ENCODE results near the gene DCTN4. TPM values are rescaled to one million over a fixed set of nuclear protein-coding genes. Genes with fewer than 3 reads are reported as not detected.
A peak's percentile ranks its signal among the peaks of the same experiment; 100 is the strongest.

The DCTN4 gene
- total RNA-seq, 2 donors from 2014 or later, result 44.6 to 51.5 TPM

- no peak for DNase-seq
- intact Hi-C loops (cut with DNase I, micrococcal nuclease), result no loop called here
- no peak for ATAC-seq
Observed at GRCh38 chr5:150690760-150691159, 68.1 kb downstream of the DCTN4 start.

- ATAC-seq (no peak), DNase-seq (no peak)
- intact Hi-C loops (cut with DNase I, micrococcal nuclease), result no loop called here
Observed at GRCh38 chr5:150689120-150689519, 69.7 kb downstream of the DCTN4 start.

- ATAC-seq, result no peak
- intact Hi-C loops (cut with DNase I, micrococcal nuclease), result no loop called here
- no peak for DNase-seq
Observed at GRCh38 chr5:150676578-150676977, 82.2 kb downstream of the DCTN4 start.

GRCh38 chr5:150675069-150675468 is 83.7 kb downstream of the DCTN4 start:
- ATAC-seq (no peak), DNase-seq (no peak)
- intact Hi-C loops (cut with DNase I, micrococcal nuclease), result no loop called here

- ATAC-seq (no peak), DNase-seq (no peak)
- intact Hi-C loops (cut with DNase I, micrococcal nuclease), result no loop called here
Observed at GRCh38 chr5:150674341-150674821, 84.4 kb downstream of the DCTN4 start.

GRCh38 chr5:150672884-150673275 is 85.9 kb downstream of the DCTN4 start:
- DNase-seq, result no peak
- intact Hi-C loops (cut with DNase I, micrococcal nuclease), result no loop called here
- ATAC-seq, result no peak

- DNase-seq (no peak), ATAC-seq (peak; percentile 80)
- intact Hi-C loops (cut with DNase I, micrococcal nuclease), result no loop called here
Observed at GRCh38 chr5:150672237-150672883, 86.5 kb downstream of the DCTN4 start.

GRCh38 chr5:150671509-150672236 is 87.1 kb downstream of the DCTN4 start:
- intact Hi-C loops (cut with DNase I, micrococcal nuclease), result no loop called here
- no peak for DNase-seq
- peak; percentile 19 for ATAC-seq

- intact Hi-C loops (cut with DNase I, micrococcal nuclease), result no loop called here
- DNase-seq, result no peak
Observed at GRCh38 chr5:150670948-150671310, 87.9 kb downstream of the DCTN4 start.

GRCh38 chr5:150670275-150670947 is 88.4 kb downstream of the DCTN4 start:
- intact Hi-C loops (cut with DNase I, micrococcal nuclease), result no loop called here

More at GRCh38 chr5:150670948-150671310, 87.9 kb downstream of the DCTN4 start:
- ATAC-seq, result no peak

GRCh38 chr5:150665044-150665443 is 93.8 kb downstream of the DCTN4 start:
- ATAC-seq, result no peak
- intact Hi-C loops (cut with DNase I, micrococcal nuclease), result no loop called here
- no peak for DNase-seq

More at GRCh38 chr5:150670275-150670947, 88.4 kb downstream of the DCTN4 start:
- DNase-seq, result no peak
- ATAC-seq, result no peak

GRCh38 chr5:150663936-150664335 is 94.9 kb downstream of the DCTN4 start:
- intact Hi-C loops (cut with DNase I, micrococcal nuclease), result no loop called here
- DNase-seq (no peak), ATAC-seq (no peak)

- ATAC-seq (no peak), DNase-seq (no peak)
- intact Hi-C loops (cut with DNase I, micrococcal nuclease), result no loop called here
Observed at GRCh38 chr5:150662731-150663516, 95.9 kb downstream of the DCTN4 start.

- intact Hi-C loops (cut with DNase I, micrococcal nuclease), result no loop called here
- DNase-seq, result no peak
- ATAC-seq, result no peak
Observed at GRCh38 chr5:150661821-150662596, 96.8 kb downstream of the DCTN4 start.

GRCh38 chr5:150661086-150661485 is 97.7 kb downstream of the DCTN4 start, which contains the start of gene MYOZ3:
Gene MYOZ3 (plus strand): TSS chr5:150661251. CDS start chr5:150662942, 1,691 bp downstream.
- intact Hi-C loops (cut with DNase I, micrococcal nuclease), result no loop called here
- no peak for DNase-seq
- no peak for ATAC-seq

- intact Hi-C loops (cut with DNase I, micrococcal nuclease), result no loop called here
- ATAC-seq, result no peak
- DNase-seq, result no peak
Observed at GRCh38 chr5:150660108-150660831, 98.5 kb downstream of the DCTN4 start.

- intact Hi-C loops (cut with DNase I, micrococcal nuclease), result loop anchor here in 1 of 2 donors (10.0 kb wide), 1 partner anchor 195 kb away; no protein-coding TSS in a partner anchor
- DNase-seq (no peak), ATAC-seq (peak; percentile 3)
Observed at GRCh38 chr5:150659360-150660107, 99.3 kb downstream of the DCTN4 start.

Measured in left colon (tissue), 2 donors.